ENCODE results near the gene SLC39A11. TPM values are rescaled to one million over a fixed set of nuclear protein-coding genes. Genes with fewer than 3 reads are reported as not detected.

The SLC39A11 gene
- total RNA-seq, 1 experiment from 2014 or later, result 46.4 TPM

- no peak for ATAC-seq
- RAD21 ChIA-PET (ENCODE audit: low non-redundant PET in 1 of 2, low total read pairs in 2 of 2, uncharacterized antibody in 2 of 2, unreplicated experiment in 2 of 2), result no interaction called here
- H3K4me2 ChIP-seq (ENCODE audit: low read length), result no peak overlapping the region
- BruUV-seq (replicated peaks), result no TSS peak
- no peak overlapping the region for H3K27ac ChIP-seq (ENCODE audit: low read depth, low read length)
- no peaks in the 10 kb centered on the region for H3K79me2 ChIP-seq (ENCODE audit: insufficient read depth, low read length)
- no peak overlapping the region for H3K4me3 ChIP-seq (replicated peaks in 1 of 2; ENCODE audit: low read depth in 1 of 2, low read length in 2 of 2)
- H3K9me3 ChIP-seq (ENCODE audit: control insufficient read depth in 1 of 2, insufficient read depth in 1 of 2, low read depth in 1 of 2, low read length in 2 of 2), result peaks cover 0 to 4% of the 10 kb centered on the region in 2 experiments; a peak in 2 of 4 replicates
- CTCF ChIA-PET, result interaction anchor here (3.5 kb wide), 1 partner anchor 13 kb away, joined by 14 read pairs; no protein-coding TSS in a partner anchor
- intact Hi-C loops (cut with micrococcal nuclease), result no loop called here
- H3K9ac ChIP-seq (ENCODE audit: low read length), result no peak overlapping the region
- POLR2A ChIA-PET, result interaction anchor here (2.1 to 2.7 kb wide), 2 partner anchors 9 to 80 kb away, joined by 10 read pairs; no protein-coding TSS in a partner anchor
- no peak for DNase-seq (ENCODE audit: low read depth, low spot score)
- no peak overlapping the region for H2AFZ ChIP-seq (ENCODE audit: low read depth, low read length, poor library complexity, severe bottlenecking)
- no peaks in the 10 kb centered on the region; a peak in 1 of 4 replicates for H3K4me1 ChIP-seq (ENCODE audit: control insufficient read depth in 1 of 2, insufficient read depth in 2 of 2, low read length in 2 of 2)
- no peaks in the 10 kb centered on the region for H3K9me2 ChIP-seq (ENCODE audit: insufficient read depth)
- no peaks in the 10 kb centered on the region for H3K36me3 ChIP-seq (ENCODE audit: control insufficient read depth in 1 of 2, insufficient read depth in 2 of 2, low read length in 2 of 2)
- no peaks in the 10 kb centered on the region for H3K27me3 ChIP-seq (ENCODE audit: insufficient read depth, low read length)
- no peak for TF ChIP-seq CEBPB (IDR thresholded peaks at IDR 0.05; ENCODE audit: low read depth)
- no peak for TF ChIP-seq CBX3 (IDR thresholded peaks at IDR 0.05; ENCODE audit: low read depth)
- TF ChIP-seq MAX (IDR thresholded peaks at IDR 0.05), result no peak
- no peak for TF ChIP-seq CTCF (IDR thresholded peaks at IDR 0.05 in 2 of 3, conservative IDR thresholded peaks at IDR 0.05 in 1 of 3; ENCODE audit: borderline replicate concordance in 1 of 3, insufficient read depth in 1 of 3, low read depth in 2 of 3, low read length in 2 of 3)
- no peak for TF ChIP-seq FOSL1 (IDR thresholded peaks at IDR 0.05; ENCODE audit: low read depth)
- H4K20me1 ChIP-seq (ENCODE audit: insufficient read depth), result no peaks in the 10 kb centered on the region
These were observed 419.8 kb downstream of the SLC39A11 start for GRCh38 chr17:72672729-72673128.

GRCh38 chr17:72671016-72671415 lies 421.5 kb downstream of the SLC39A11 start:
- no peaks in the 10 kb centered on the region for H4K20me1 ChIP-seq (ENCODE audit: insufficient read depth)
- no peak for DNase-seq (ENCODE audit: low read depth, low spot score)
- no peak for ATAC-seq
- H3K4me1 ChIP-seq (ENCODE audit: control insufficient read depth in 1 of 2, insufficient read depth in 2 of 2, low read length in 2 of 2), result peaks cover 0 to 13% of the 10 kb centered on the region in 2 experiments; a peak in 1 of 4 replicates
- peaks cover 0 to 4% of the 10 kb centered on the region in 2 experiments; a peak in 2 of 4 replicates for H3K9me3 ChIP-seq (ENCODE audit: control insufficient read depth in 1 of 2, insufficient read depth in 1 of 2, low read depth in 1 of 2, low read length in 2 of 2)
- no peak overlapping the region for H3K4me2 ChIP-seq (ENCODE audit: low read length)
- TF ChIP-seq JUND (IDR thresholded peaks at IDR 0.05), result no peak
- TF ChIP-seq EZH2 (IDR thresholded peaks at IDR 0.05), result no peak
- TF ChIP-seq MAX (IDR thresholded peaks at IDR 0.05), result no peak
- TF ChIP-seq EZH2phosphoT487 (IDR thresholded peaks at IDR 0.05; ENCODE audit: borderline replicate concordance), result no peak
- no peak for TF ChIP-seq SIN3A (IDR thresholded peaks at IDR 0.05; ENCODE audit: low read depth)
- TF ChIP-seq ZFX (IDR thresholded peaks at IDR 0.05), result no peak
- TF ChIP-seq ZNF274 (IDR thresholded peaks at IDR 0.05; ENCODE audit: low read depth, low read length), result no peak
- ChIA-PET CTCF (interaction anchor here (1.2 to 3.5 kb wide), 4 partner anchors 11 to 114 kb away, joined by 3 to 14 read pairs (median 6); no protein-coding TSS in a partner anchor), POLR2A (interaction anchor here (0.7 to 2.7 kb wide), 7 partner anchors 9 to 79 kb away, joined by 3 to 10 read pairs (median 4); no protein-coding TSS in a partner anchor), RAD21 (ENCODE audit: low non-redundant PET in 1 of 2, low total read pairs in 2 of 2, uncharacterized antibody in 2 of 2, unreplicated experiment in 2 of 2) (no interaction called here)
- H2AFZ ChIP-seq (ENCODE audit: low read depth, low read length, poor library complexity, severe bottlenecking), result no peak overlapping the region
- H3K9ac ChIP-seq (ENCODE audit: low read length), result no peak overlapping the region
- H3K79me2 ChIP-seq (ENCODE audit: insufficient read depth, low read length), result no peaks in the 10 kb centered on the region
- no peaks in the 10 kb centered on the region for H3K9me2 ChIP-seq (ENCODE audit: insufficient read depth)
- intact Hi-C loops (cut with micrococcal nuclease), result no loop called here
- no peaks in the 10 kb centered on the region for H3K27me3 ChIP-seq (ENCODE audit: insufficient read depth, low read length)
- H3K36me3 ChIP-seq (ENCODE audit: control insufficient read depth in 1 of 2, insufficient read depth in 2 of 2, low read length in 2 of 2), result no peaks in the 10 kb centered on the region
- no peak overlapping the region for H3K27ac ChIP-seq (ENCODE audit: low read depth, low read length)
- no peak overlapping the region for H3K4me3 ChIP-seq (replicated peaks in 1 of 2; ENCODE audit: low read depth in 1 of 2, low read length in 2 of 2)
- no TSS peak for BruUV-seq (replicated peaks)
